OCI-LY1 (cell line): ENCODE measurements around the gene SLC25A17.

Experiments used
- H2AFZ ChIP-seq: fragments of 200-600 bp; sonication (generic), shearing (Covaris generic); 2 replicates; pipeline ENCODE4 v1.6.0; 2014; ENCODE audit warnings: antibody characterized with exemption, mild to moderate bottlenecking, low read length
- H3F3A ChIP-seq: fragments of 200-600 bp; sonication (generic), shearing (Covaris generic); 2 replicates; pipeline ENCODE4 v1.6.0; 2014; ENCODE audit warnings: mild to moderate bottlenecking, antibody characterized with exemption, low read length, moderate library complexity; ENCODE audit not compliant: insufficient read depth
- H3K27ac ChIP-seq: fragments of 200-600 bp; sonication (generic); 2 replicates; pipeline ENCODE4 v1.5.1; 2014; ENCODE audit warnings: low read length, mixed run types, mild to moderate bottlenecking, low read depth; ENCODE audit not compliant: poor library complexity, severe bottlenecking
- H3K27me3 ChIP-seq: fragments of 200-600 bp; sonication (generic); 2 replicates; pipeline ENCODE4 v1.6.0; 2014; ENCODE audit warnings: antibody characterized with exemption, mild to moderate bottlenecking, low read length, moderate library complexity; ENCODE audit not compliant: insufficient read depth
- H3K36me3 ChIP-seq: fragments of 200-600 bp; sonication (generic); 2 replicates; pipeline ENCODE4 v1.6.1; 2014; ENCODE audit warnings: mild to moderate bottlenecking, antibody characterized with exemption, low read length, moderate library complexity, mixed read lengths; ENCODE audit not compliant: insufficient read depth
- H3K4me1 ChIP-seq: fragments of 200-600 bp; sonication (generic); 2 replicates; pipeline ENCODE4 v1.5.1; 2014; ENCODE audit warnings: mild to moderate bottlenecking, low read length, moderate library complexity; ENCODE audit not compliant: insufficient read depth, severe bottlenecking
- H3K4me2 ChIP-seq: fragments of 200-600 bp; sonication (generic), shearing (Covaris generic); 2 replicates; pipeline ENCODE4 v1.6.1; 2014; ENCODE audit warnings: low read length
- H3K4me3 ChIP-seq: fragments of 200-600 bp; sonication (generic); 2 replicates; pipeline ENCODE4 v1.5.1; 2014; ENCODE audit warnings: low read length, low read depth, mild to moderate bottlenecking, mixed read lengths; ENCODE audit not compliant: poor library complexity, severe bottlenecking
- H3K79me2 ChIP-seq: fragments of 200-600 bp; shearing (Covaris generic); 2 replicates; pipeline ENCODE4 v1.6.1; 2016; ENCODE audit warnings: mixed run types, low read length, mixed read lengths; ENCODE audit not compliant: insufficient read depth
- H3K9ac ChIP-seq: fragments of 200-600 bp; sonication (generic), shearing (Covaris generic); 2 replicates; pipeline ENCODE4 v1.6.1; 2014; ENCODE audit warnings: mild to moderate bottlenecking, low read length, mixed read lengths
- H3K9me2 ChIP-seq: fragments of 200-600 bp; sonication (generic), shearing (Covaris generic); 2 replicates; pipeline ENCODE4 v1.6.1; 2014; ENCODE audit warnings: low read depth, mild to moderate bottlenecking, low read length, mixed read lengths
- H3K9me3 ChIP-seq: fragments of 200-600 bp; shearing (Covaris generic); 2 replicates; pipeline ENCODE4 v1.6.1; 2014; ENCODE audit warnings: low read length, mixed read lengths
- H4K20me1 ChIP-seq: fragments of 200-600 bp; sonication (generic), shearing (Covaris generic); 2 replicates; pipeline ENCODE4 v1.6.0; 2016; ENCODE audit warnings: mild to moderate bottlenecking, low read length; ENCODE audit not compliant: insufficient read depth
- CTCF ChIP-seq: fragments of 200-600 bp; sonication (generic), shearing (Covaris generic); IDR thresholded peaks from 2 replicates; pipeline ENCODE4 v1.5.1; 2017; ENCODE audit warnings: mild to moderate bottlenecking, antibody characterized with exemption, low read length, moderate library complexity, mixed read lengths
- EZH2 ChIP-seq: fragments of 200-600 bp; sonication (generic), shearing (Covaris generic); IDR thresholded peaks from 2 replicates; pipeline ENCODE4 v1.8.0; 2017; ENCODE audit warnings: borderline replicate concordance, mixed run types, mild to moderate bottlenecking, antibody characterized with exemption, low read length, moderate library complexity, mixed read lengths

SLC25A17 gene

DNA sequence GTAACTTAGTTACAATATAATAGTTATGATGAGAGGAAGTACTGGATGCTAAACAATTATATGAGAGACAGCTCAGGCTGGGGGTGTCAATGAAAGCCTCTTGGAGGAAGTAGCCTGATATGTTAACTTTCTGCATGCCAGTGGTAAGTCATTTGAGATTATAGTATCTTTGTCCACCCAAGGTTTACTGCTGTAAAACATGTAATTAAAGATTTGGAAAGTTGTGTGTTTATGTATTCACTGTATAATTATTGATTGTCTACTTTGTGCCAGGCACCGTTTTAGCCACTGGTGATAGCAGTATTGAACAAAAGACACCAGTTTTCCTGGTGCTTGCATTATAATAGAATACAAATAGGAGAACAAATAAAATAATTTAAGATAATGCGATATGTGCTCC is 43.4 kb upstream of the SLC25A17 start:
- H3K9me2 ChIP-seq = no peaks in the 10 kb centered on the region
- H3F3A ChIP-seq = no peaks in the 10 kb centered on the region
- H3K9ac ChIP-seq = no peak overlapping the region
- H3K27me3 ChIP-seq = no peaks in the 10 kb centered on the region
- TF ChIP-seq EZH2 (no peak), CTCF (no peak)
- H3K4me1 ChIP-seq = peaks cover 19% of the 10 kb centered on the region
- H2AFZ ChIP-seq = no peak overlapping the region
- H3K36me3 ChIP-seq = no peaks in the 10 kb centered on the region
- no peaks in the 10 kb centered on the region for H3K9me3 ChIP-seq
- H4K20me1 ChIP-seq = no peaks in the 10 kb centered on the region
- H3K4me3 ChIP-seq = no peak overlapping the region
- no peak overlapping the region for H3K4me2 ChIP-seq
- peaks cover 36% of the 10 kb centered on the region for H3K79me2 ChIP-seq
- no peak overlapping the region for H3K27ac ChIP-seq

DNA sequence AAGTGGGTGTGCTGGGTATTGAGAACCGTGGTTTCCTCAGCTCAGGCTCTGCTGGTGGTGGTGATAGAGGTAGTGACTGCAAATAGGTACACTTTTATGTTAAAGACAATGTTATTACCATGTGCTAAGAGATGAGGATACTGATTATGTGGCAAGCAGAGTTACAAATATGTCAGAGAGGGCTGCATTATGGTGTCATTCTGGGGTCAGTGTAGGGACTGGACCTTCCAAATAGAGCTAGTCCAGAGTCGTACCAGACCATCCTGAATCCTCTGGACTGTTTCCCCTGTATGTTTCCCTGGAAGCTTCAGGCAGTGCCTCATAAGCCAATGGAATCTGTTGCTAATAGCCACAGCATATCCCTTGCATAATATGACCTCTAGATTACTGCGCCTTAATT is 42.9 kb upstream of the SLC25A17 start, which contains the start of gene DNAJB7:
Gene DNAJB7, minus strand, starts transcription at position 101 of the 400 bp plus-strand sequence. CDS start 119 bp downstream, outside the sequence.
- H3K4me3 ChIP-seq = no peak within 1 kb of the TSS
- H4K20me1 ChIP-seq = no peaks in the 10 kb centered on the region
- no peak within 1 kb of the TSS for H2AFZ ChIP-seq
- H3K4me1 ChIP-seq = peaks cover 21% of the 10 kb centered on the region
- TF ChIP-seq EZH2 (no peak), CTCF (no peak)
- H3K9me3 ChIP-seq = no peaks in the 10 kb centered on the region
- peaks cover 41% of the 10 kb centered on the region for H3K79me2 ChIP-seq
- no peak within 1 kb of the TSS for H3K9ac ChIP-seq
- H3K27me3 ChIP-seq = no peaks in the 10 kb centered on the region
- no peak within 1 kb of the TSS for H3K4me2 ChIP-seq
- no peaks in the 10 kb centered on the region for H3K36me3 ChIP-seq
- H3F3A ChIP-seq = no peaks in the 10 kb centered on the region
- H3K9me2 ChIP-seq = no peaks in the 10 kb centered on the region
- no peak within 1 kb of the TSS for H3K27ac ChIP-seq

- H3K27me3 ChIP-seq = no peaks in the 10 kb centered on the region
- peaks cover 45% of the 10 kb centered on the region for H3K4me1 ChIP-seq
- peaks cover 7% of the 10 kb centered on the region; the same call in 1 of the 2 replicates for H3K36me3 ChIP-seq
- H3K9me2 ChIP-seq = no peaks in the 10 kb centered on the region
- peak overlapping the region; percentile 94 for H3K9ac ChIP-seq
- no peaks in the 10 kb centered on the region for H4K20me1 ChIP-seq
- peak overlapping the region; percentile 94 for H3K4me3 ChIP-seq
- H3K27ac ChIP-seq = peak overlapping the region; percentile 34
- H3K4me2 ChIP-seq = peak overlapping the region; percentile 98
- no peaks in the 10 kb centered on the region for H3K9me3 ChIP-seq
- H3F3A ChIP-seq = no peaks in the 10 kb centered on the region
- no peak for TF ChIP-seq EZH2
- no peak for TF ChIP-seq CTCF
- H3K79me2 ChIP-seq = peaks cover 76% of the 10 kb centered on the region
- no peak overlapping the region for H2AFZ ChIP-seq
Observed at GRCh38 chr22:40857309-40857855, 38.2 kb upstream of the SLC25A17 start.
